Suprapubic skin (tissue), 4 donors: ENCODE results near the gene MRFAP1L1.

Source experiments
- POLR2A ChIP-seq, 2 donors: fragments of 450-650 bp; IDR thresholded peaks; one replicate each; pipeline ENCODE4 v1.6.1; 2017; ENCODE audit warnings: antibody characterized with exemption in 2 of 2, mild to moderate bottlenecking in 2 of 2, moderate library complexity in 2 of 2
- POLR2AphosphoS5 ChIP-seq, 3 donors: sonication (generic); formaldehyde crosslinking; IDR thresholded peaks; one replicate each; pipeline ENCODE4 v1.6.1; 2017; ENCODE audit warnings: antibody characterized with exemption in 3 of 3
- TF ChIP-seq, protein P1 (sequence below), 2 donors: fragments of 200-600 bp in 1 of 2; fragments of 450-650 bp in 1 of 2; sonication (generic) in 1 of 2; IDR thresholded peaks; one replicate each; pipeline ENCODE4 v1.5.1; 2016 to 2019; ENCODE audit warnings: antibody characterized with exemption in 2 of 2, mild to moderate bottlenecking in 1 of 2, moderate library complexity in 1 of 2

DNA sequence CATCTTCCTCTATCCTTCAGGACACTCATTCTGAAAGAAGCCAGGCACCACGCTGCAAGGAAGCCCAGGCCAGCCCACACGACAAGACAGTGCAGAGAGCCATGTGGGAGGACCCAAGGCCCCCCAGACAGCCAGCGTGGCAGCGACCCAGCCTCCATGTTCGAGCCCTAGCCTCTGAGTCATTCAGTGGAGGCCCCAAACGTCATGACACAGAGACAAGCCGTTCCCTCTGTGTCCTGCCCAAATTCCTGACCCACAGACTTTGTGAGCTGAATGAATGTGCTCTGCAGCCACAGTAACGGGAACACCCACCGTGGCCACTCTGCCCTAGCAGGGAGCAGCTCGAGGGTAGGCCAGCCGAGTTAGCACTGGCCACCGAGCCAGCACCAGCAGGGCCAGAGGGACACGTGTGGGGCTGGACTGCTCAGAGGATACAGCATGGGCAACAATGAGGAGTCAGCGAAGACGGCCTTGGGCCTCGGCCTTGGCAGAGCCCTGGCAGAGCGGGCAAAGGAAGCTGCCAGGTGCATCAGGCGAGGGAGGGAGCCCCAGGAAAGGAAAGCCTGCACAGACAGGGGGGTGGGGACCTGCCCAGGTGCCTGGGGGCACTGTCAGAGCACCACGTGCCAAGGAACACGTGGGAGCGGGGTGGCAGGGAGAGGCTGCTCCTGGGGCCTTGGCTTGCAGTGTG lies 14.9 kb upstream of the MRFAP1L1 start:
- TF ChIP-seq, protein P1, sequence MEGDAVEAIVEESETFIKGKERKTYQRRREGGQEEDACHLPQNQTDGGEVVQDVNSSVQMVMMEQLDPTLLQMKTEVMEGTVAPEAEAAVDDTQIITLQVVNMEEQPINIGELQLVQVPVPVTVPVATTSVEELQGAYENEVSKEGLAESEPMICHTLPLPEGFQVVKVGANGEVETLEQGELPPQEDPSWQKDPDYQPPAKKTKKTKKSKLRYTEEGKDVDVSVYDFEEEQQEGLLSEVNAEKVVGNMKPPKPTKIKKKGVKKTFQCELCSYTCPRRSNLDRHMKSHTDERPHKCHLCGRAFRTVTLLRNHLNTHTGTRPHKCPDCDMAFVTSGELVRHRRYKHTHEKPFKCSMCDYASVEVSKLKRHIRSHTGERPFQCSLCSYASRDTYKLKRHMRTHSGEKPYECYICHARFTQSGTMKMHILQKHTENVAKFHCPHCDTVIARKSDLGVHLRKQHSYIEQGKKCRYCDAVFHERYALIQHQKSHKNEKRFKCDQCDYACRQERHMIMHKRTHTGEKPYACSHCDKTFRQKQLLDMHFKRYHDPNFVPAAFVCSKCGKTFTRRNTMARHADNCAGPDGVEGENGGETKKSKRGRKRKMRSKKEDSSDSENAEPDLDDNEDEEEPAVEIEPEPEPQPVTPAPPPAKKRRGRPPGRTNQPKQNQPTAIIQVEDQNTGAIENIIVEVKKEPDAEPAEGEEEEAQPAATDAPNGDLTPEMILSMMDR (IDR thresholded peaks at IDR 0.05) = no peak
- TF ChIP-seq POLR2AphosphoS5 (IDR thresholded peaks at IDR 0.05) (no peak), POLR2A (IDR thresholded peaks at IDR 0.05) (no peak)
